Heart right ventricle (tissue), 16 donors: Measurements from ENCODE around the gene KRTCAP3. TPM values are rescaled to one million over a fixed set of nuclear protein-coding genes. Genes with fewer than 3 reads are reported as not detected.
A peak's percentile ranks its signal among the peaks of the same experiment; 100 is the strongest.
"Not testable (repeated sequence)": the region's sequence is repeated elsewhere in the genome, so short reads cannot be mapped to it uniquely, and the experiment has no call there.

Experiments
- ATAC-seq, 8 donors: fragments of 200-7000 bp; cut with Tn5 transposase; one replicate each; pipeline ENCODE4 v1.9.1; 2020; ENCODE audit warnings: mild to moderate bottlenecking in 8 of 8, moderate library complexity in 8 of 8, moderate number of reproducible peaks in 1 of 8
- DNase-seq, 2 donors: peaks; one replicate each; pipeline ENCODE4 v3.0.0-alpha.2; 2020
- H3K27ac ChIP-seq, 10 donors: fragments of 200-600 bp; sonication (generic) in 2 of 10; one replicate each; pipeline versions ENCODE4 v1.5.0 to v1.8.0; 2020 to 2022; ENCODE audit warnings: mild to moderate bottlenecking in 3 of 10
- H3K27me3 ChIP-seq, 7 donors: fragments of 200-600 bp; one replicate each; pipeline ENCODE4 v1.8.0; 2021 to 2022; ENCODE audit warnings: mild to moderate bottlenecking in 2 of 7
- H3K36me3 ChIP-seq, 9 donors: fragments of 200-600 bp; sonication (generic) in 1 of 9; one replicate each; pipeline versions ENCODE4 v1.5.0 to v1.8.0; 2020 to 2022; ENCODE audit warnings: mild to moderate bottlenecking in 2 of 9
- H3K4me1 ChIP-seq, 9 donors: fragments of 200-600 bp; sonication (generic) in 1 of 9; one replicate each; pipeline versions ENCODE4 v1.5.0 to v1.8.0; 2020 to 2022; ENCODE audit warnings: mild to moderate bottlenecking in 4 of 9
- H3K4me3 ChIP-seq, 10 donors: fragments of 200-600 bp; sonication (generic) in 2 of 10; one replicate each; pipeline versions ENCODE4 v1.5.0 to v1.8.0; 2020 to 2022; ENCODE audit warnings: mild to moderate bottlenecking in 7 of 10, moderate library complexity in 2 of 10
- H3K9me3 ChIP-seq, 11 donors: fragments of 200-600 bp in 10 of 11; sonication (generic) in 2 of 11; one replicate each; pipeline versions ENCODE4 v1.5.0 to v1.8.0; 2013 to 2022; ENCODE audit warnings: mild to moderate bottlenecking in 2 of 11, control low read depth in 1 of 11, moderate library complexity in 1 of 11
- CTCF ChIP-seq, 9 donors: fragments of 200-600 bp; sonication (generic) in 2 of 9; IDR thresholded peaks; one replicate each; pipeline versions ENCODE4 v1.5.0 to v1.8.0; 2021 to 2022; ENCODE audit warnings: antibody characterized with exemption in 9 of 9, mild to moderate bottlenecking in 5 of 9, moderate library complexity in 1 of 9
- WGBS, 2 donors: extraction: QIAGEN DNeasy Blood & Tissue Kit; methylation state at CpG; one replicate each; pipeline ENCODE4 v1.1.7; 2013; ENCODE audit warnings: inconsistent platforms in 1 of 2; 5-methylcytosine and 5-hydroxymethylcytosine counted together
- intact Hi-C, 10 donors: fragments of 100-400 bp; cut with DNase I; formaldehyde crosslinking; loops; one replicate each; pipeline versions ENCODE4 v1.11.1 to v1.14.2; 2022
- polyA plus RNA-seq, 2 donors: library from polyadenylated mRNA; stranded (reverse); fragments of 200-250 nt; gene quantifications; one replicate each; pipeline ENCODE4 v1.2.3, GENCODE V29; 2013
- total RNA-seq, 10 donors: library from RNA; stranded (reverse); fragmentation: NEBNext Ultra II Directional in 3 of 10; extraction: Animal tissue kit (Norgen Biotek cat#: 25700) in 3 of 10; gene quantifications; one replicate each; pipeline versions ENCODE4 v1.2.1 to v1.2.4, GENCODE V29; 2021 to 2023
- donor health status: Arrhythmogenic right ventricular cardiomyopathy.
- donor health status: ischemic (EF 13 %, LVEDD 7.1; RV severe dilation, severe dysfunction).
- donor health status: healthy with polysubstance abuse.
- donor health status: DM: no; HTN: yes; CAD: no.
- donor health status: DM: no; HTN: no; CAD: no.
- donor health status: ischemic (EF 25% LVEDD 6.9; RV normal size, moderate dysfunction).
- donor health status: ischemic (EF 25% LVEDD 5.7; RV mildly dilated, moderate dysfunction).
- donor health status: healthy.
- donor health status: DM: yes; HTN: yes; CAD: no.
- donor health status: Ischemic cardiomyopathy.
- donor health status: ischemic (EF 35%, LVEDD 5.7; RV mildly dilated, moderate dysfunction).
- donor health status: nonischemic (EF 11% LVEDD 7.7; RV severe dilation, severe dysfunction).
- donor health status: DM: yes; HTN: yes; CAD: no.
- donor health status: PGD.
- donor health status: ischemic (EF 29% LVEDD 5.4; RV normal size, mild dysfunction).
- donor health status: nonischemic (EF 23%, LVEDD 6.1; RV moderate dilation, normal function).

The KRTCAP3 gene
- total and polyA plus RNA-seq, 12 donors, result 0.23 to 0.85 (median 0.51) TPM; not detected in 4

DNA sequence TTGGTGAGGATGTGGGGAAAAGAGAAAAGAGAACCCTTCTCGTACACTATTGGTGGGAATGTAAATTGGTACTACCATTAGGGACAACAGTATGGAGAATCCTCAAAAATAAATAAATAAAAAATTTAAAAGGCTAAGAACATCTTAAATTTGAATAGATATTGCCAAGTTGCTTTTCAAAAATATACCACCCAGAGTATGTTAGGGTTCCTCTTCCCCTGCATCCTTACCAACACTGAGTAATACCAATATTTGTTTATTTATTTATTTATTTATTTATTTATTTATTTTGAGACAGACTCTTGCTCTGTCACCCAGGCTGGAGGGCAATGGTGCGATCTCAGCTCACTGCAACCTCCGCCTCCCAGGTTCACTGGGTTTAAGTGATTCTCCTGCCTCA is 19.2 kb upstream of the KRTCAP3 start:
- WGBS, 2 donors, result 98 to 99% methylated on average over 3 of the region's 3 CpGs
- no peak overlapping the region for H3K27ac ChIP-seq
- intact Hi-C loops, result loop anchor here in 1 of 10 donors (10.0 kb wide), 1 partner anchor 162 kb away; the partner anchor contains the start of gene ZNF512
- no peak for DNase-seq
- no peak for ATAC-seq
- peaks cover 0 to 7% (median 5%) of the 10 kb centered on the region in 9 donors for H3K4me1 ChIP-seq
- no peaks in the 10 kb centered on the region for H3K9me3 ChIP-seq
- no peak overlapping the region for H3K4me3 ChIP-seq
- no peaks in the 10 kb centered on the region for H3K27me3 ChIP-seq
- no peak for TF ChIP-seq CTCF (IDR thresholded peaks at IDR 0.05)
- H3K36me3 ChIP-seq, result no peaks in the 10 kb centered on the region

GRCh38 chr2:27425039-27425438 is 17.1 kb upstream of the KRTCAP3 start:
- intact Hi-C loops, result loop anchor here in 3 of 10 donors (5.0 to 10.0 kb wide), 3 partner anchors 53 to 160 kb away; partner anchors contain the start of genes EIF2B4 (in 1 of the 3), IFT172 (in 1 of the 3), SNX17 (in 1 of the 3) and ZNF512 (in 1 of the 3)
- 94% methylated on average over 10 of the region's 10 CpGs for WGBS, 2 donors

DNA sequence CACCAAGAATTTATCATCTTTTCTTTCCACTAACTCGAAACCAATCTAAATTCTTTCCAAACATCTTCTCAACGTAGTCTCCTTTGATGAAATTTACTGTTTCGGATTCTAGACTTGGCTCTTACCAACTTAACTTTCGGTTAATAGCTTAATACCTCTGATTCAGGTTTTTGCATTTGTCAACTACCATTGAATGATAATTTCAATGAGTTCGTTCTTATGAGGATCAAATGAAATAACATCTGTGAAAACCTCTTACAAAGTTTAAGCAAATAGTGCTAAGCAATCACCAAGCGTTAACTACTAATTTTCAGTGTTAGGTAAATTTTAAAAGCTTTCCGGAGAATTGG is 14.3 kb upstream of the KRTCAP3 start:
- H3K4me3 ChIP-seq, result peak overlapping the region; percentile 74 to 100 (median 99)
- peak overlapping the region; percentile 93 to 100 (median 99) for H3K27ac ChIP-seq
- no peak for DNase-seq
- no peaks in the 10 kb centered on the region for H3K9me3 ChIP-seq
- 17 to 18% methylated on average over 7 of the region's 7 CpGs for WGBS, 2 donors
- peaks cover 10 to 44% (median 36%) of the 10 kb centered on the region in 9 donors for H3K4me1 ChIP-seq
- H3K36me3 ChIP-seq, result peaks cover 0 to 7% (median 0%) of the 10 kb centered on the region in 9 donors
- ATAC-seq, result no peak
- no peak for TF ChIP-seq CTCF (IDR thresholded peaks at IDR 0.05)
- intact Hi-C loops, result loop anchor here in 5 of 10 donors (1.0 to 10.0 kb wide), 6 partner anchors 19 to 157 kb away; partner anchors contain the start of genes PPM1G (in 4 of the 5), EIF2B4 (in 1 of the 5), IFT172 (in 1 of the 5) and SNX17 (in 1 of the 5)
- H3K27me3 ChIP-seq, result no peaks in the 10 kb centered on the region

More at GRCh38 chr2:27425039-27425438, 17.1 kb upstream of the KRTCAP3 start:
- H3K27ac ChIP-seq, H3K9me3 ChIP-seq, H3K4me3 ChIP-seq, H3K36me3 ChIP-seq, H3K27me3 ChIP-seq, ATAC-seq, DNase-seq: not testable (repeated sequence)
- peaks cover 4 to 16% (median 13%) of the 10 kb centered on the region in 9 donors for H3K4me1 ChIP-seq

GRCh38 chr2:27428213-27428977 is 13.8 kb upstream of the KRTCAP3 start, which contains the start of gene NRBP1:
Gene NRBP1, plus strand, starts transcription at chr2:27428631. Its CDS starts 4,643 bp downstream, at chr2:27433274.
- DNase-seq (peak; percentile 93 to 96), ATAC-seq (peak; percentile 96 to 98 (median 98))
- peak within 1 kb of the TSS; percentile 93 to 100 (median 99) for H3K27ac ChIP-seq
- H3K27me3 ChIP-seq, result no peaks in the 10 kb centered on the region
- H3K9me3 ChIP-seq, result no peaks in the 10 kb centered on the region
- WGBS, 2 donors, result 0 to 1% methylated on average over 66 to 75 of the region's 75 CpGs
- peaks cover 10 to 48% (median 36%) of the 10 kb centered on the region in 9 donors for H3K4me1 ChIP-seq
- no peak for TF ChIP-seq CTCF (IDR thresholded peaks at IDR 0.05)
- H3K4me3 ChIP-seq, result peak within 1 kb of the TSS; percentile 74 to 100 (median 99)
- peaks cover 0 to 13% (median 2%) of the 10 kb centered on the region in 9 donors for H3K36me3 ChIP-seq
- intact Hi-C loops, result loop anchor here in 5 of 10 donors (1.0 to 10.0 kb wide), 6 partner anchors 19 to 156 kb away; partner anchors contain the start of genes PPM1G (in 4 of the 5), EIF2B4 (in 1 of the 5), IFT172 (in 1 of the 5) and SNX17 (in 1 of the 5)
